Measurements from ENCODE around the gene PTCSC3.

- TF ChIP-seq CTCF (IDR thresholded peaks at IDR 0.05) (no peak), POLR2A (IDR thresholded peaks at IDR 0.05) (no peak)
Measured at GRCh38 chr14:36097356-36097755, 79.2 kb downstream of the PTCSC3 start.

Data from tibial nerve (tissue), 3 donors.